GM10847 (cell line): ENCODE results near the gene PTPN2.

ENCODE experiments used
- POLR2A ChIP-seq: IDR thresholded peaks from 2 replicates; pipeline ENCODE4 v1.6.1; 2011; ENCODE audit not compliant: insufficient read length; ENCODE audit errors: extremely low read depth

Gene PTPN2

DNA sequence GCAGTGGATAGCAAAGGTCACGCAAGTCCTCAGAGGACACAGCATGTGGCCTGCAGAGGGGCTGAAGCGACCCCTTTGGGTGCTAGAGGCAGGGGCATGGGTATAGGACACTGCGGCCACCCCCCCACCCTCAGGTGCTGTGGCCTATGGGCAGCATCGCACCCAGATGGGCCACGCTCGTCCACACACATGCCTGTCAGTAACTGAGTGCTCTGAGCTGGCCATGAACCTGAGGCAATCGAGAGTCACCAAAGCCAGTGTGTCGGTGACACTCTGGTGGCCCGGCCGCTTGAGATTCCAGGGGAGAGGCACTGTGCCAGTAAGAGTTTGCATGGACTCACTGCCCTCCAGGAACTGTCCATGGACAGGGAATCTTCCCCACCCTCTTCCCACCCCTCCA, 22.7 kb upstream of the PTPN2 start:
- TF ChIP-seq POLR2A: no peak

GRCh38 chr18:12906119-12906518, 22.1 kb upstream of the PTPN2 start:
- no peak for TF ChIP-seq POLR2A

- no peak for TF ChIP-seq POLR2A
These were observed 20.0 kb upstream of the PTPN2 start for GRCh38 chr18:12904012-12904516.

DNA sequence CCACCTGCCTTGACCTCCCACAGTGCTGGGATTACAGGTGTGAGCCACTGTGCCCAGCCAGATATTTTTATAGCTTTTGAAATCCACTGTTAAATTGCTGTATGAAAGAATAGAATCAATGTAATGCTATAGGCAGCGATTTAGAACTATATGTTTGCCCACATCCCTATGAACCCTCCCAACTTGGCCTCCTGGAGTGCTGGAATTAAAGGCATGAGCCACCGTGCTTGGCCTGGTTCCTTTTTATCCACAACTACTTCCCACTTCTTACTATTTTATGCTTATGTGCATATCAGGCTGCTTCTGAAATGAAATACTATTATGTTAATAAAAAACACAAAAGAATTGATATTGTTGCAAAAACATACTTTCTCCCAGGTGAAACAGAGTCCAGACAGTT, 11.6 kb upstream of the PTPN2 start:
- TF ChIP-seq POLR2A: no peak

- no peak for TF ChIP-seq POLR2A
These were observed 11.0 kb upstream of the PTPN2 start for GRCh38 chr18:12895014-12895413.

DNA sequence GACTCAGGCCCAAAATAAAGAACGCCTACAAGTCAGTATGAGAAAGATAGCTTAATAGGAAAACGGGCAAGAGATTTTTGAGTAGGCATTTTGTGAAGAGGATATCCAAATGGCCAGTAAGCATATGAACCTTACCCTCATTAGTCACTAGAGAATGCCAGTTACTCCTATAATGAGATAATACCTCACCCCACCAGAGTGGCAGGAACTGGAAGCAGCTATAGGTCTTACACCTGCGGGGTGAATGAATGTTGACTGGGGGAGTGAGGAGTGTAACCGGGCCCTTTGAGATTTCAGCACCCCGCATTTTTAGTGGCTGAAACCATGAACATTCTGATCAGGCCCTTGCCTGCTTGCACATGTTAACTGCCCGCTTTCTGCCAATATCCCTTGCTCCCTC, 7.5 kb upstream of the PTPN2 start:
- no peak for TF ChIP-seq POLR2A

DNA sequence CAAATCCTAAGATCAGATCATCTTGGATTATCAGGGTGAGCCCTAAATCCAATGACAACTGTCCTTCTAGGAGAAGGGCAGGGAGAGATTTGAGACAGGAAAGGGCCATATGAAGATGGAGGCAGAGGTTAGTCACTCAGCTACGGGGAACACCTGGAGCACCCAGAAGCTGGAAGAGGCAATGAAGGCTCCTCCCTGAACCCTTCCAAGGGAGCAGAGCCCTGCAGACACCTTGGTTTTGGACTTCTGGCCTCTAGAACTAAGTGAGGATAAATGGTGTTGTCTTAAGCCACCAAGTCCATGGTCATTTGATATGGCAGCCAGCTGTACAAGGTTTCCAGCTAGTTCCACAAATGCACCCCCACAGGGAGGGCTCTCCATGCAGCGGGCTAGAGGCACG, 6.9 kb upstream of the PTPN2 start:
- no peak for TF ChIP-seq POLR2A

DNA sequence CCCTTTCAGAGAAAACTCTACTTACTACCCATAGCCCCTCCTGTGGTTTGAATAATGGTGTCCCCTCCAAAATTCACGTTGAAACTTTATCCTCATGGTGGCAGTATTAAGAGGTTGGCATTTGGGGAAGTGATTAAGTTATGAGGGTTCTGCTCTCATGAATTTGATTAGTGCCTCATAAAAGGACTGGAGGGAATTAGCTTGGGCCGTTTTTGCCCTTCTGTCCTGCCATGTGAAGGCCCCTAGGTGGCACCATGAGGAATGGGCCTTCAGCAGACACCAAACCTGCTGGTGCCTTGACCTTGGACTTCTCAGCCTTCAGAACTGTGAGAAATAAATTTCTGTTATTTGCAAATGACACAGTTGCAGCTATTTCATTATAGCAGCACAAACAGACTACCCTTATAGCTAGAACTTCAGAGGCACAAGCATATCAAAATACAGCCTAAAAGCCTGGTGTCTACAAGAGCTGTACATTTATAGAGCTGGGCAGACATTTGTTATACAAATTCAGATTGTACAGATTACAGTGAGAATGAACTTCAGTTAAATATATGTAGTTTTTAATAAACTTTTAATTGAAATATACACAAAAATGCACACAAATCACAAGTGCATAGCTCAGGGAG, 2.6 kb upstream of the PTPN2 start:
- TF ChIP-seq POLR2A: no peak

GRCh38 chr18:12885500-12885899, 1.5 kb upstream of the PTPN2 start:
- no peak for TF ChIP-seq POLR2A

GRCh38 chr18:12884406-12885323, 628 bp upstream of the PTPN2 start:
- no peak for TF ChIP-seq POLR2A

GRCh38 chr18:12883372-12883683, 709 bp downstream of the PTPN2 start:
- TF ChIP-seq POLR2A: no peak

- no peak for TF ChIP-seq POLR2A
These were observed 1.3 kb downstream of the PTPN2 start for GRCh38 chr18:12882453-12883371.

DNA sequence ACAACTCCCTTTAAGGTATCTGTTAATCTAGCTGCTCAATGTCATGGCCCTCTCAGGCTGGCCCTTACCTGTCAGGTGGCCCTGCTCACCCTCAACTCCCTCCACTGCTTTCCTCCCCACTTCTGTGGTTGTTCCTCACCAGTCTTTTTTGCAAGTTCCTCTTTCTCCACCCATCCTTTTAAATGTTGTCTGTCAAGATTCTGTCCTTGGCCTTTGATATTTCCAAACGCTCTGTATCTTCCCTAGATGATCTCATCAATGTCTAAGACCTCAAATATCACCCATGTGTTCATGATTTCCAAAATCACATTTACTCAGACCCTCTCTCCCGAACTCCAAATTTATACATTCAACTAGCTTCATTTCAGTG, 3.5 kb downstream of the PTPN2 start:
- TF ChIP-seq POLR2A: no peak

- no peak for TF ChIP-seq POLR2A
These were observed 4.0 kb downstream of the PTPN2 start for GRCh38 chr18:12879840-12880540.

GRCh38 chr18:12872408-12872807, 11.6 kb downstream of the PTPN2 start:
- no peak for TF ChIP-seq POLR2A
